Heart right ventricle (tissue), 16 donors: ENCODE measurements around the gene GDAP1L1. TPM values are rescaled to one million over a fixed set of nuclear protein-coding genes. Genes with fewer than 3 reads are reported as not detected.

ENCODE experiments used
- ATAC-seq, 8 donors: fragments of 200-7000 bp; cut with Tn5 transposase; one replicate each; pipeline ENCODE4 v1.9.1; 2020; ENCODE audit warnings: mild to moderate bottlenecking in 8 of 8, moderate library complexity in 8 of 8, moderate number of reproducible peaks in 1 of 8
- DNase-seq, 2 donors: peaks; one replicate each; pipeline ENCODE4 v3.0.0-alpha.2; 2020
- H3K27ac ChIP-seq, 10 donors: fragments of 200-600 bp; sonication (generic) in 2 of 10; one replicate each; pipeline versions ENCODE4 v1.5.0 to v1.8.0; 2020 to 2022; ENCODE audit warnings: mild to moderate bottlenecking in 3 of 10
- H3K27me3 ChIP-seq, 7 donors: fragments of 200-600 bp; one replicate each; pipeline ENCODE4 v1.8.0; 2021 to 2022; ENCODE audit warnings: mild to moderate bottlenecking in 2 of 7
- H3K36me3 ChIP-seq, 9 donors: fragments of 200-600 bp; sonication (generic) in 1 of 9; one replicate each; pipeline versions ENCODE4 v1.5.0 to v1.8.0; 2020 to 2022; ENCODE audit warnings: mild to moderate bottlenecking in 2 of 9
- H3K4me1 ChIP-seq, 9 donors: fragments of 200-600 bp; sonication (generic) in 1 of 9; one replicate each; pipeline versions ENCODE4 v1.5.0 to v1.8.0; 2020 to 2022; ENCODE audit warnings: mild to moderate bottlenecking in 4 of 9
- H3K4me3 ChIP-seq, 10 donors: fragments of 200-600 bp; sonication (generic) in 2 of 10; one replicate each; pipeline versions ENCODE4 v1.5.0 to v1.8.0; 2020 to 2022; ENCODE audit warnings: mild to moderate bottlenecking in 7 of 10, moderate library complexity in 2 of 10
- H3K9me3 ChIP-seq, 11 donors: fragments of 200-600 bp in 10 of 11; sonication (generic) in 2 of 11; one replicate each; pipeline versions ENCODE4 v1.5.0 to v1.8.0; 2013 to 2022; ENCODE audit warnings: mild to moderate bottlenecking in 2 of 11, control low read depth in 1 of 11, moderate library complexity in 1 of 11
- WGBS, 2 donors: extraction: QIAGEN DNeasy Blood & Tissue Kit; methylation state at CpG; one replicate each; pipeline ENCODE4 v1.1.7; 2013; ENCODE audit warnings: inconsistent platforms in 1 of 2; 5-methylcytosine and 5-hydroxymethylcytosine counted together
- intact Hi-C, 10 donors: fragments of 100-400 bp; cut with DNase I; formaldehyde crosslinking; loops; one replicate each; pipeline versions ENCODE4 v1.11.1 to v1.14.2; 2022
- polyA plus RNA-seq, 2 donors: library from polyadenylated mRNA; stranded (reverse); fragments of 200-250 nt; gene quantifications; one replicate each; pipeline ENCODE4 v1.2.3, GENCODE V29; 2013
- total RNA-seq, 10 donors: library from RNA; stranded (reverse); fragmentation: NEBNext Ultra II Directional in 3 of 10; extraction: Animal tissue kit (Norgen Biotek cat#: 25700) in 3 of 10; gene quantifications; one replicate each; pipeline versions ENCODE4 v1.2.1 to v1.2.4, GENCODE V29; 2021 to 2023
- TF ChIP-seq, protein P1 (sequence below), 9 donors: fragments of 200-600 bp; sonication (generic) in 2 of 9; IDR thresholded peaks; one replicate each; pipeline versions ENCODE4 v1.5.0 to v1.8.0; 2021 to 2022; ENCODE audit warnings: antibody characterized with exemption in 9 of 9, mild to moderate bottlenecking in 5 of 9, moderate library complexity in 1 of 9
- donor health status: Arrhythmogenic right ventricular cardiomyopathy.
- donor health status: ischemic (EF 13 %, LVEDD 7.1; RV severe dilation, severe dysfunction).
- donor health status: healthy with polysubstance abuse.
- donor health status: DM: no; HTN: yes; CAD: no.
- donor health status: DM: no; HTN: no; CAD: no.
- donor health status: ischemic (EF 25% LVEDD 6.9; RV normal size, moderate dysfunction).
- donor health status: ischemic (EF 25% LVEDD 5.7; RV mildly dilated, moderate dysfunction).
- donor health status: healthy.
- donor health status: DM: yes; HTN: yes; CAD: no.
- donor health status: Ischemic cardiomyopathy.
- donor health status: ischemic (EF 35%, LVEDD 5.7; RV mildly dilated, moderate dysfunction).
- donor health status: nonischemic (EF 11% LVEDD 7.7; RV severe dilation, severe dysfunction).
- donor health status: DM: yes; HTN: yes; CAD: no.
- donor health status: PGD.
- donor health status: ischemic (EF 29% LVEDD 5.4; RV normal size, mild dysfunction).
- donor health status: nonischemic (EF 23%, LVEDD 6.1; RV moderate dilation, normal function).

The GDAP1L1 gene
- total and polyA plus RNA-seq, 12 donors, result 0.09 to 0.71 (median 0.34) TPM; not detected in 2

DNA sequence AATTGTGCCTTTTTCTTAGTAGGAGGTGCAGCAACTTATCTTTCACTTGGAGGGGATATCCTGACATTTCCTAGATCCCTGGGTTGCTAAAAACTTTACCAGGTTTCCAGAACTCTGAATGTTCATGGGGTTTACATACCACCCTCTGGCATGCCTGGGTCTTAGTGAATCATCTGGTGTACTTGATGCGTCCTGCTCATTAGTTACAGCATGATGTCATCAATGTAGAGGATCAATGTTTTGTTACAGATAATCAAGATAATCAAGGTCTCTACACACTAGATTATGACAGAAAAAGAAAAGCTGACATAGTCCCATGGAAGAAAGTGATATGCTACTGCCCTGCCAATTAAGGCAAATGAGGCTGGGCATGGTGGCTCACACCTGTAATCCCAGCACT, 36.9 kb downstream of the GDAP1L1 start:
- WGBS, 2 donors, result 91 to 93% methylated on average over 1 of the region's 1 CpG
- Histone ChIP-seq H3K9me3 (no peaks in the 10 kb centered on the region), H3K4me1 (peaks cover 0 to 32% (median 9%) of the 10 kb centered on the region in 9 donors), H3K36me3 (peaks cover 0 to 3% (median 0%) of the 10 kb centered on the region in 9 donors), H3K27ac (no peak overlapping the region), H3K27me3 (no peaks in the 10 kb centered on the region), H3K4me3 (no peak overlapping the region)
- DNase-seq, result no peak
- intact Hi-C loops, result no loop called here
- TF ChIP-seq, protein P1, sequence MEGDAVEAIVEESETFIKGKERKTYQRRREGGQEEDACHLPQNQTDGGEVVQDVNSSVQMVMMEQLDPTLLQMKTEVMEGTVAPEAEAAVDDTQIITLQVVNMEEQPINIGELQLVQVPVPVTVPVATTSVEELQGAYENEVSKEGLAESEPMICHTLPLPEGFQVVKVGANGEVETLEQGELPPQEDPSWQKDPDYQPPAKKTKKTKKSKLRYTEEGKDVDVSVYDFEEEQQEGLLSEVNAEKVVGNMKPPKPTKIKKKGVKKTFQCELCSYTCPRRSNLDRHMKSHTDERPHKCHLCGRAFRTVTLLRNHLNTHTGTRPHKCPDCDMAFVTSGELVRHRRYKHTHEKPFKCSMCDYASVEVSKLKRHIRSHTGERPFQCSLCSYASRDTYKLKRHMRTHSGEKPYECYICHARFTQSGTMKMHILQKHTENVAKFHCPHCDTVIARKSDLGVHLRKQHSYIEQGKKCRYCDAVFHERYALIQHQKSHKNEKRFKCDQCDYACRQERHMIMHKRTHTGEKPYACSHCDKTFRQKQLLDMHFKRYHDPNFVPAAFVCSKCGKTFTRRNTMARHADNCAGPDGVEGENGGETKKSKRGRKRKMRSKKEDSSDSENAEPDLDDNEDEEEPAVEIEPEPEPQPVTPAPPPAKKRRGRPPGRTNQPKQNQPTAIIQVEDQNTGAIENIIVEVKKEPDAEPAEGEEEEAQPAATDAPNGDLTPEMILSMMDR (IDR thresholded peaks at IDR 0.05), result no peak
- ATAC-seq, result no peak

DNA sequence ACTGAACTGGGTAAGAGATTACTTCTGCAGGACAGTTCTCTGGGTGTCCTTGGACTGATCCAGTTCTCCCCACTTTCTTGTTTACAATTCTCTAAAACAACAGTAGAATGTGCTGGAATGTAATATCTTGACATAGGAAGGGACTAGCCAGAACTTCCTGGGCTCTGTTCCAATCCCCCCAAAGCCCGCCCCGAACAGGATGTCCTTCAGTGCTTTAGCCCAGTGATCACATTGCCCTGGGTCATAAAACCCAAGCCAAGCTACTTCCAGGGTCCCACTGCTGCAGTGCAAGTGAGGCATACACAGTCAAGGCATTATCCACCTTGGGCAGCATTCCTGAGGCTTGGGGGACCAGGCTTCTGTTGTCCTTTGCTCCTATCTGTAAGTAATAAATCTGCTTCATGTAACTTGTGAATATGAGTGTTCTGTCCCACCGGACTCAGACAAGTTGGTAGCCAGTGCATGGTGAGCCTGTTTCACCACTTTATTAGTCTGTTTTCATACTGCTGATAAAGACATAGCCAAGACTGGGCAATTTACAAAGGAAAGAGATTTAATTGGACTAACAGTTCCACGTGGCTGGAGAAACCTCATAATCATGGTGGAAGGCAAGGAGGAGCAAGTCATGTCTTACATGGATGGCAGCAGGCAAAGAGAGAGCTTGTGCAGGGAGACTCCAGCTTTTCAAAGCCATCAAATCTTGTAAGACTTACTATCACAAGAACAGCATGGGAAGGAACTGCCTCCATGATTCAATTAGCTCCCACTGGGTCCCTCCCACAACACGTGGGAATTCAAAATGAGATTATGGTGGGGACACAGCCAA, 40.4 kb downstream of the GDAP1L1 start:
- peaks cover 0 to 12% (median 0%) of the 10 kb centered on the region in 9 donors for H3K36me3 ChIP-seq
- TF ChIP-seq, protein P1 (IDR thresholded peaks at IDR 0.05), result no peak
- no peaks in the 10 kb centered on the region for H3K9me3 ChIP-seq
- H3K27ac ChIP-seq, result peak overlapping the region in 7 of 10 donors; percentile 20 to 75 (median 61)
- WGBS, 2 donors, result 47 to 49% methylated on average over 5 of the region's 5 CpGs
- intact Hi-C loops, result no loop called here
- peaks cover 0 to 23% (median 9%) of the 10 kb centered on the region in 9 donors for H3K4me1 ChIP-seq
- no peaks in the 10 kb centered on the region for H3K27me3 ChIP-seq
- ATAC-seq, result peak; percentile 52 to 90 (median 76)
- no peak overlapping the region for H3K4me3 ChIP-seq
- DNase-seq, result peak; percentile 32 to 47

DNA sequence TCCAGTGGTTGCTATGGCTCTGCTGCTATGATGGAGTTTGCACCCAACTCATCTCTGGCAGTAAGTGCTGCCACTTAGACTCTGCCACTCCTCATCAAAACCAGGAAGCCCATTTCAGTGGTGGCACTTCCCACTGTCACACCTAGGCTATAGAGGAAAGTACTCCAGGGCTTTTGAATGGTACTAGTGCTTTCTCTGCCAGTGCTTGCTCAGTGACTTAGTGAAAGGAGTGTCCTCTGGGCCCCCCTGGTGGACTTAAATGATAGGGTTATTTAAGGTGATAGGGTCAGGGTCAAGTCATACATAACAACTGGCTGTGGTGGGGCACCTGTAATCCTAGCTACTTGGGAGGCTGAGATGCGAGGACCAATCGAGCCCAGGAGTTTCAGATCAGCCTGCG, 41.1 kb downstream of the GDAP1L1 start:
- H3K36me3 ChIP-seq, result peaks cover 0 to 12% (median 0%) of the 10 kb centered on the region in 9 donors
- peak overlapping the region in 3 of 10 donors; percentile 63 to 75 (median 70) for H3K27ac ChIP-seq
- DNase-seq (no peak), ATAC-seq (peak in 5 of 8 donors; percentile 18 to 83 (median 26))
- peaks cover 0 to 23% (median 9%) of the 10 kb centered on the region in 9 donors for H3K4me1 ChIP-seq
- TF ChIP-seq, protein P1 (IDR thresholded peaks at IDR 0.05), result no peak
- H3K9me3 ChIP-seq, result no peaks in the 10 kb centered on the region
- WGBS, 2 donors, result 97 to 100% methylated on average over 3 of the region's 3 CpGs
- intact Hi-C loops, result no loop called here
- no peak overlapping the region for H3K4me3 ChIP-seq
- no peaks in the 10 kb centered on the region for H3K27me3 ChIP-seq

DNA sequence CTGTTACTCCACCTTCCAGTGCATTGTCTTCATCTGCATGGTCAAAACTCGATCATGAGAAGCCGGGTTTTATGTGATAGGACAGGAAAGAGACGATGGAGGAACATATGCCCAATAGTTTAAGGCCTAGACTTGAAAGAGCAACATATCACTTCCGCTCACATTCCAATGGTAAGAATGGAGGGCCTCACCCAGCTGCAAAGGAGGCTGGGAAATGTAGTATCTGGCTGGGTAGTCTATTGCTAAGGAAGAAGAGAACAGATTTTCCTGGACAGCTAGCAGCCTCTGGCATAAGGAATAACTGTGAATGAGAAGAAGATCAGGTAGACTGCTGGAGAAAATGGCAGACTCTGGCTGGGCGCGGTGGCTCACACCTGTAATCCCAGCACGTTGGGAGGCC, 44.6 kb downstream of the GDAP1L1 start:
- intact Hi-C loops, result loop anchor here in 1 of 10 donors (10.0 kb wide), 1 partner anchor 177 kb away; no protein-coding TSS in a partner anchor
- no peak for ATAC-seq
- Histone ChIP-seq H3K4me3 (no peak overlapping the region), H3K27ac (no peak overlapping the region), H3K4me1 (peaks cover 0 to 37% (median 22%) of the 10 kb centered on the region in 9 donors), H3K27me3 (no peaks in the 10 kb centered on the region), H3K9me3 (no peaks in the 10 kb centered on the region), H3K36me3 (peaks cover 0 to 12% (median 0%) of the 10 kb centered on the region in 9 donors)
- TF ChIP-seq, protein P1 (IDR thresholded peaks at IDR 0.05), result no peak
- DNase-seq, result no peak
- WGBS, 2 donors, result 87 to 92% methylated on average over 7 of the region's 7 CpGs
